AG09309 (cell line): ENCODE measurements around the gene KRTAP1-5.

ENCODE experiments used
- DNase-seq: peaks from one replicate; pipeline ENCODE4 v3.0.0-alpha.2; 2010; ENCODE audit warnings: low read depth
- H3K4me3 ChIP-seq: 2 replicates; pipeline ENCODE4 v1.5.1; 2011; ENCODE audit warnings: mild to moderate bottlenecking, low read depth, low read length, moderate library complexity; ENCODE audit not compliant: control insufficient read depth
- CTCF ChIP-seq: IDR thresholded peaks from 2 replicates; pipeline ENCODE4 v1.5.1; 2011; ENCODE audit warnings: mild to moderate bottlenecking, low read depth, low read length, inconsistent platforms; ENCODE audit not compliant: insufficient read depth, control insufficient read depth; ENCODE audit errors: missing control alignments

KRTAP1-5 gene

DNA sequence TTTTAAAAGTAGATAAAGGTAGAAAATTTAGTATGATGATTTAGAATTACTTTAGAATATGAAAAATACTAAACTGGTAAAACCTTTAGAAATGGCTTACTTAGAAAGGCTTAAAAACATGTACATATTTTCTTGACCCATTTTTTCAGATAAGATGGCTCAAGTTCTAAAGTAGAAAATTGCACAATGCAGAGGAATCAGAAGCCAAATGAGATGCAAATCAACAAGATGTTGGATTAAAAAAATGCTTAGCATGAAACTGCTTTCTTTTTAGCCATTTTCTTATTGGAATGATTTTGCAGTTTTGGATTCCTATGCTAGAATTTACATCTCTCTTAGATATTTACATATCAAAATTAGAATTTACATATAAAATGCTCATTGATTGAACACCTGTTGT, 16.6 kb downstream of the KRTAP1-5 start:
- DNase-seq = no peak
- TF ChIP-seq CTCF = no peak
- no peak overlapping the region for H3K4me3 ChIP-seq

DNA sequence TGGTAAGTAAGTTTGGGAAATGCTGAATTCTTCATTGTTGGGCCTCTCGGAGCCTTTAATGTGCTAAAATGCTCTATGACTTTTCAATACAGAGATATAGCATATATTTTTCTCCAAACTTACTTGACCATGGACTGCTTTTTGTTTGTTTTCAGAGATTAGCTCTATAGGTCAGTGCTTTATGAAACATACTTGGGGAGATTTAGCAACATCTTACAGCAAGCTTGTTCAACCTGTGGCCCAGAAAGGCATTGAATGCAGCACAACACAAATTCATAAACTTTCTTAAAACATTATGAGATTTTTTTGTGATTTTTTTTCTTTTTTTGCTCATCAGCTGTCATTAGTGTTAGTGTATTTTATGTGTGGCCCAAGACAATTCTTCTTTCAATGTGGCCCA, 17.1 kb downstream of the KRTAP1-5 start:
- DNase-seq = no peak
- TF ChIP-seq CTCF = no peak
- H3K4me3 ChIP-seq = no peak overlapping the region

- no peak overlapping the region for H3K4me3 ChIP-seq
- no peak for TF ChIP-seq CTCF
- DNase-seq = no peak
Observed at GRCh38 chr17:41009301-41009760, 17.7 kb downstream of the KRTAP1-5 start.

DNA sequence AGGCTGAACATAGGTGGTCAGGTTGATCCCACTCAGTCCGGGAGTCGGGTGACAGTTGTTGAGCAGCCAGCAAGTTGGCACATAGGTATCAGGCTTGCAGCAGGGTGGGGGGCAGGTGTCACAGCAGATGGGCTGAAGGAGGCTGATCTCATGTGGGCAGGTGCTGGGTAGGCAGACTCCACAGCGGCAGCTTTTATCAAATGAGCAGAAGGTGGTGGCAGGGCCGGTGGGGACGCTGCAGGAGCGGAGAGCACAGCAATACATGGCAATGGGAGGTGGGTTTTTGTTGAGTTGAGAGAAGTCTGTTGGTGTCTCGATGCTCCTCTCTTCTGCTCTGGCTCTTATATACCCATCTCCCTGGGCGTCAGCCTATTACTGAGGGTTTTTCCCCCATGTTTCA, 18.2 kb downstream of the KRTAP1-5 start, which contains the start of gene KRTAP3-1:
TSS of gene KRTAP3-1 (minus strand) at position 318 of the 400 bp plus-strand sequence. CDS start at position 264, 54 bp downstream.
- no peak for TF ChIP-seq CTCF
- DNase-seq = no peak

DNA sequence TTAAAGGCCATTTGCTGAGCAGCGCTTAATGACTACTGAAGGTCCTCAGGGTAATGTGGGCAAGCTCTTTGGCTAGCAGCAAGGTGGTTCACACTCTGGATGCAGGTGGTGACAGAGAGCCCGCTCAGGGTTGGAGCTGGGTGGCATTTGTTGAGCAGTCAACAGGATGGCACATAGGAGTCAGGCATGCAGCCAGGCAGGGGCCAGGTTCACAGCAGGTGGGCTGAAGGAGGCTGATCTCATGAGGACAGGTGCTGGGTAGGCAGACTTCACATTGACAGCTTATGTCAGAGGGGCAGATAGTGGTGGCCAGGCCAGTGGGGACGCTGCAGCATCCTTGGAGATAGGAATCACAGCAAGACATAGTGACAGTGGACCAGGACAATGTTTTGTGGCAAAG, 22.6 kb downstream of the KRTAP1-5 start:
- DNase-seq = no peak
- H3K4me3 ChIP-seq = no peak overlapping the region
- no peak for TF ChIP-seq CTCF

More for the DNA sequence above, 18.2 kb downstream of the KRTAP1-5 start, which contains the start of gene KRTAP3-1:
- no peak within 1 kb of the TSS for H3K4me3 ChIP-seq

DNA sequence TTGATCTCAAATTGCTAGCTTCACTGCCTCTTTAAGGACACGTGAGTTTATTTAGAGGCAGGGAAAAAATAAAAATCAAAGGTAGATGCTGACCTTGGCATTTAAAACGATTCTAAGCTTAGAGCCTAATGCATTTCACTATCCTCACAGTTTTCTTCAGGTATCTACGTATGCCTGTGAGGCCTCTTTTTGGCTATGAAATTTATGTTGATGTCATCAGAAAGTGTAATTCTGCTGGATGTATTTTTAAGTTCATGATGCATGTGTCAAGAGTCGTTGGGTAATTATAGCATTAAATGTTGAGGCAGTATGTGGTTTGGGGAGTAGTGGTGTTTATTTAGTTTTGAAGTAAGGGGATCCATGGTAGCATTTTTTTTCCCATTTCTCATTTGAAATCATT, 23.1 kb downstream of the KRTAP1-5 start:
- no peak for DNase-seq
- TF ChIP-seq CTCF = no peak
- no peak overlapping the region for H3K4me3 ChIP-seq

DNA sequence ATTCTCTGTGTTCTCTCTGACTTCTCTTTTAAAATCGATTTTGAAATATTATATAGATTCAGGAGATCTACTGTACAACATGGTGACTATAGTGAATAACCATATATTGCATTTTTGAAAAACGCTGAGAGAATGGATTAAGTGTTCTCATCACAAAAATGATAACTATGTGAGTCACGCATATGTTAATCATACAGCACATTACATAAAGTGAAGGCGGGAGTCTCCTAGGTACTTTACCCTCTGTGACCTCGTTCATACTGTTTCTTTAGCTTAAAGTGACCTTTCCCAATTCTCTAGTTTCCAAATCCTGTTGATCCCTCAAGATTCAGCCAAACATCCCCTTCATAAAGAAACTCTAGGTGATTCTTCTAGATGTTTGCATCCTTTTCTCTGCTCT, 24.2 kb downstream of the KRTAP1-5 start:
- no peak for TF ChIP-seq CTCF
- H3K4me3 ChIP-seq = no peak overlapping the region
- DNase-seq = no peak
